Tibial nerve (tissue), 4 donors: Measurements from ENCODE around the gene KRT80. TPM values are rescaled to one million over a fixed set of nuclear protein-coding genes. Genes with fewer than 3 reads are reported as not detected.

Experiments
- DNase-seq, 2 donors: peaks; one replicate each; pipeline ENCODE4 v3.0.0-alpha.2; 2019; ENCODE audit warnings: low spot score in 2 of 2
- H3K27ac ChIP-seq, 4 donors: fragments of 200-600 bp; sonication (generic) in 3 of 4; one replicate each; pipeline ENCODE4 v1.5.1; 2017 to 2019; ENCODE audit warnings: mild to moderate bottlenecking in 1 of 4
- H3K27me3 ChIP-seq, 2 donors: fragments of 200-600 bp; sonication (generic) in 1 of 2; one replicate each; pipeline versions ENCODE4 v1.5.1 to v1.6.0; 2017 to 2019
- H3K36me3 ChIP-seq, 3 donors: fragments of 200-600 bp; sonication (generic); one replicate each; pipeline ENCODE4 v1.5.1; 2018 to 2019
- H3K4me1 ChIP-seq, 4 donors: fragments of 200-600 bp; sonication (generic) in 3 of 4; one replicate each; pipeline ENCODE4 v1.5.1; 2017 to 2019
- H3K4me3 ChIP-seq, 4 donors: fragments of 200-600 bp; sonication (generic) in 3 of 4; one replicate each; pipeline ENCODE4 v1.5.1; 2017 to 2019; ENCODE audit warnings: mild to moderate bottlenecking in 1 of 4, moderate library complexity in 1 of 4
- H3K9me3 ChIP-seq, 4 donors: fragments of 200-600 bp; sonication (generic) in 3 of 4; one replicate each; pipeline ENCODE4 v1.5.1; 2017 to 2019
- CTCF ChIP-seq, 5 experiments: fragments of 200-600 bp in 3 of 5; fragments of 450-650 bp in 2 of 5; sonication (generic) in 3 of 5; IDR thresholded peaks; one replicate each; pipeline ENCODE4 v1.5.1; 2016 to 2019; ENCODE audit warnings: antibody characterized with exemption in 5 of 5, mild to moderate bottlenecking in 3 of 5, moderate library complexity in 2 of 5
- EP300 ChIP-seq, 2 donors: sonication (generic); formaldehyde crosslinking; IDR thresholded peaks; one replicate each; pipeline ENCODE4 v1.6.1; 2017; ENCODE audit warnings: antibody characterized with exemption in 2 of 2, mild to moderate bottlenecking in 1 of 2
- POLR2A ChIP-seq, 2 donors: fragments of 450-650 bp; IDR thresholded peaks; one replicate each; pipeline ENCODE4 v1.6.1; 2017; ENCODE audit warnings: antibody characterized with exemption in 2 of 2, mild to moderate bottlenecking in 2 of 2, moderate library complexity in 2 of 2
- WGBS, 2 donors: methylation state at CpG; one replicate each; pipeline ENCODE4 v1.1.5; 2018; 5-methylcytosine and 5-hydroxymethylcytosine counted together
- total RNA-seq, 4 donors: library from RNA; depleted of rRNA; stranded (reverse); fragments of >200 nt; gene quantifications; one replicate each; pipeline ENCODE4 v1.1.0, GENCODE V29; 2016

The KRT80 gene
- total RNA-seq, 4 donors from 2014 or later = not detected

GRCh38 chr12:52146089-52146821, 45.6 kb downstream of the KRT80 start:
- peak overlapping the region; percentile 69 to 91 (median 84) for H3K27ac ChIP-seq
- WGBS, 2 donors = 94 to 96% methylated on average over 6 to 8 of the region's 8 CpGs
- H3K4me3 ChIP-seq = no peak overlapping the region
- no peaks in the 10 kb centered on the region for H3K36me3 ChIP-seq
- no peaks in the 10 kb centered on the region for H3K27me3 ChIP-seq
- peaks cover 0 to 48% (median 33%) of the 10 kb centered on the region in 4 donors for H3K4me1 ChIP-seq
- no peak for DNase-seq
- TF ChIP-seq CTCF (IDR thresholded peaks at IDR 0.05) = no peak
- TF ChIP-seq POLR2A (IDR thresholded peaks at IDR 0.05) = no peak
- H3K9me3 ChIP-seq = no peaks in the 10 kb centered on the region

GRCh38 chr12:52145228-52146088, 46.4 kb downstream of the KRT80 start:
- Histone ChIP-seq H3K36me3 (no peaks in the 10 kb centered on the region), H3K9me3 (no peaks in the 10 kb centered on the region), H3K27ac (peak overlapping the region in 1 of 4 donors; percentile 91), H3K4me3 (no peak overlapping the region), H3K27me3 (no peaks in the 10 kb centered on the region), H3K4me1 (peaks cover 0 to 48% (median 33%) of the 10 kb centered on the region in 4 donors)
- WGBS, 2 donors = 83 to 87% methylated on average over 8 to 18 of the region's 18 CpGs
- no peak for DNase-seq
- TF ChIP-seq CTCF (IDR thresholded peaks at IDR 0.05) (no peak), EP300 (IDR thresholded peaks at IDR 0.05) (no peak), POLR2A (IDR thresholded peaks at IDR 0.05) (no peak)

- H3K9me3 ChIP-seq = no peaks in the 10 kb centered on the region
- 83 to 91% methylated on average over 15 to 16 of the region's 16 CpGs for WGBS, 2 donors
- DNase-seq = no peak
- H3K4me1 ChIP-seq = peaks cover 0 to 42% (median 31%) of the 10 kb centered on the region in 4 donors
- H3K36me3 ChIP-seq = no peaks in the 10 kb centered on the region
- peak overlapping the region in 1 of 4 donors; percentile 91 for H3K27ac ChIP-seq
- H3K27me3 ChIP-seq = no peaks in the 10 kb centered on the region
- no peak overlapping the region for H3K4me3 ChIP-seq
- no peak for TF ChIP-seq CTCF (IDR thresholded peaks at IDR 0.05)
- TF ChIP-seq EP300 (IDR thresholded peaks at IDR 0.05) = no peak
- no peak for TF ChIP-seq POLR2A (IDR thresholded peaks at IDR 0.05)
These were observed 47.1 kb downstream of the KRT80 start for GRCh38 chr12:52144512-52145227.

- 17 to 67% methylated on average over 1 to 5 of the region's 5 CpGs for WGBS, 2 donors
These were observed 49.4 kb downstream of the KRT80 start for GRCh38 chr12:52142431-52142830.

More at GRCh38 chr12:52142431-52142830, 49.4 kb downstream of the KRT80 start:
- H3K4me3 ChIP-seq = no peak overlapping the region
- no peaks in the 10 kb centered on the region for H3K9me3 ChIP-seq
- H3K4me1 ChIP-seq = peaks cover 0 to 20% (median 8%) of the 10 kb centered on the region in 4 donors
- TF ChIP-seq EP300 (IDR thresholded peaks at IDR 0.05) (no peak), POLR2A (IDR thresholded peaks at IDR 0.05) (no peak), CTCF (IDR thresholded peaks at IDR 0.05) (no peak)
- DNase-seq = no peak
- no peaks in the 10 kb centered on the region for H3K36me3 ChIP-seq
- no peak overlapping the region for H3K27ac ChIP-seq
- no peaks in the 10 kb centered on the region for H3K27me3 ChIP-seq
